Measurements from ENCODE around the gene SWAP70. TPM values are rescaled to one million over a fixed set of nuclear protein-coding genes. Genes with fewer than 3 reads are reported as not detected.

Gene SWAP70
- total and polyA plus RNA-seq, 7 experiments from 2014 or later: 2.3 to 15.6 (median 4.5) TPM

DNA sequence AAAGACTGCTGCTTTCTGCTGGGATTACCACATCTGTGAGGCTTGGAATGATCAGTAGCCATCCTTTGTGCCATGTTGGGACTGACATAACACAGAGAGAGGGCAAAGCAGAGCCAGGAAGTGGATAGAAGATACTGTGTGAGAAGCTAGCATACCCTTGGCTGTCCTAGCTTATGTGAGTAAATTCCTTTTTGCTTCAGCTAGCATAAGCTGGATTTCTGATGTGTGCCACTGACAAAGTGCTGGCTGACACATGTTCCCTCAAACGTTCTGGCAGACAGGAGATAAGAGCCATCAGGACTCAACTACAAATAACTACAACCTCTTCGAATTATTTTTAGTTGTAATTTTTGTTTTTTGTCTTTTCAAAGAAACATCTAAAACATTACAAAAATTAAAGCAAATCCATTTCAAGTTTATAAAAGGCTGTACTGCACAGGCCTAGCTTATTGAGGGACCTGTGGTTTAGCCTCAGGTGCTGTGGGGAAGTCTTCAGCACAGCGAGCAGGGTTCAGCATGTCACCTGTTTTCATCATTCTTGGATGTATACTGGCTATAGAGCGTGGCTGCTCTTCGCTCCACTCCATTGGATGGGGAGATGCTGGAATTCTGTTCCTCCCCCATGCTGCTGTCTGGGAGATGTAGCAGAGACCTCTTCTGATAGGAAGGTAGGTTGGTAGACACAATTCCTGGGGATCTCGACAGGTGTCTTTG lies 120.9 kb downstream of the SWAP70 start:
- H3K4me1 Mint-ChIP-seq: no peaks in the 10 kb centered on the region
- intact Hi-C loops (cut with micrococcal nuclease): no loop called here
- no peak overlapping the region for H3K4me3 ChIP-seq (ENCODE audit: low read length)
- no peak overlapping the region for H3K27ac ChIP-seq (ENCODE audit: low read depth, low read length)
- ChIA-PET CTCF (no interaction called here), POLR2A (no interaction called here)
- H3K4me1 ChIP-seq (ENCODE audit: control insufficient read depth in 2 of 2, insufficient read depth in 2 of 2, low read length in 2 of 2): no peaks in the 10 kb centered on the region
- H3K9me3 Mint-ChIP-seq: no peaks in the 10 kb centered on the region
- no peaks in the 10 kb centered on the region for H3K27me3 Mint-ChIP-seq
- ATAC-seq (no peak), DNase-seq (no peak)
- peaks cover 4 to 31% (median 6%) of the 10 kb centered on the region in 3 experiments for H3K36me3 ChIP-seq (ENCODE audit: control insufficient read depth in 2 of 3, insufficient read depth in 3 of 3, low read length in 3 of 3)
- peak overlapping the region in 3 of 9 donors; percentile 47 to 57 (median 56) for H3K27ac Mint-ChIP-seq
- H3K9me3 ChIP-seq (ENCODE audit: control insufficient read depth in 2 of 3, low read length in 3 of 3): no peaks in the 10 kb centered on the region
- H3K4me3 Mint-ChIP-seq: no peak overlapping the region
- peaks cover 7 to 48% (median 24%) of the 10 kb centered on the region in 5 donors for H3K36me3 Mint-ChIP-seq
- no peaks in the 10 kb centered on the region for H3K27me3 ChIP-seq (ENCODE audit: control insufficient read depth in 2 of 2, insufficient read depth in 2 of 2, low read length in 2 of 2)

DNA sequence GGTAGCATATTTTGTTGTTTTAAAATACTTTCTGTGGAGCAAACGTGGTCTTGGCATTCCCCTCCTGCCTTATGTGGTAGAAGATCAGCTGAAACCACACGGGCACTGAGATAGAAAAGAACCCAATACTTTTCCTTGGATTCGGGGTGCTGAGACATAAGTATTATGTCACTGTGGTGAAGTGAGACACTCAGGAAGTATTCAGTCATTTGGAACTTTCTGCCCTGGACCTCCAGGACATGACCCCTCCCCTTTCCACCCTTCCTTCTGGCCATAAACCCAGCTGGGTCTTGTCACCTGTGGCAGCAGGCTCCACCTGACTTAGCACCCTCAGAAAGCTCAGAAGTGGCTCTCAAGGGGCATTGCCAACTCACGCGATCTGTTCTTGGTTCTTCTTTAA lies 123.4 kb downstream of the SWAP70 start:
- no peak overlapping the region for H3K27ac ChIP-seq (ENCODE audit: low read depth, low read length)

DNA sequence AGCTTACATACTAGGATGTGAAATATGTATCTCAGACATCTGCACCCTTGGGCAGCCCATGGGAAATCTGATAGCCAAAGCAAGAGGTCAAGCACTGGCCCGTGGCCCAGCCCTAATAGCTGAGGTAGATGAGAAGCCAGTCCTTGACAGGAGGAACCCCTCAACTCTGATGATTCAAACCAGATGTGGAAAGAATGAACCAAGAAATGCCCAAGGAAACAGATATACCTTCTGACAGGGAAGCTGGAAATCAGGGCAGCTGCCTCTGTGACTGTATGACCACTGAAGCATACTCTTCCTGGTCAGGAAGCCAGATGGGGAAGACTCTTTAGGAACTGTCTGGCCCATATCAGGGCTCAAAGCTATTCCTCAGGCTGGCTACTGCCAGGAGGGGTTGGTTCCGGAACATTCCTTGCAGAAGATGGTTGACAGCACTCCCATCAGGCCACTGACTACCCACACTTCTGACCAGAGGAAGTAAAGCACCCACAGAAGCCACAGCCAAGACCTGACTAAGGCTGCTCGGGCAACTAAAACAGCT lies 124.2 kb downstream of the SWAP70 start:
- CTCF ChIA-PET: no interaction called here
- POLR2A ChIA-PET: no interaction called here
- Mint-ChIP-seq H3K27ac (no peak overlapping the region), H3K9me3 (no peaks in the 10 kb centered on the region), H3K4me3 (no peak overlapping the region), H3K27me3 (no peaks in the 10 kb centered on the region), H3K36me3 (peaks cover 3 to 24% (median 13%) of the 10 kb centered on the region in 5 donors), H3K4me1 (no peaks in the 10 kb centered on the region)
- Histone ChIP-seq H3K9me3 (ENCODE audit: control insufficient read depth in 2 of 3, low read length in 3 of 3) (no peaks in the 10 kb centered on the region), H3K4me1 (ENCODE audit: control insufficient read depth in 2 of 2, insufficient read depth in 2 of 2, low read length in 2 of 2) (no peaks in the 10 kb centered on the region), H3K36me3 (ENCODE audit: control insufficient read depth in 2 of 3, insufficient read depth in 3 of 3, low read length in 3 of 3) (peaks cover 0 to 14% (median 6%) of the 10 kb centered on the region in 3 experiments), H3K27me3 (ENCODE audit: control insufficient read depth in 2 of 2, insufficient read depth in 2 of 2, low read length in 2 of 2) (no peaks in the 10 kb centered on the region), H3K27ac (ENCODE audit: low read depth, low read length) (no peak overlapping the region), H3K4me3 (ENCODE audit: low read length) (no peak overlapping the region)
- intact Hi-C loops (cut with micrococcal nuclease): no loop called here
- ATAC-seq (no peak), DNase-seq (no peak)

More for the DNA sequence above, 123.4 kb downstream of the SWAP70 start:
- POLR2A ChIA-PET: no interaction called here
- H3K36me3 ChIP-seq (ENCODE audit: control insufficient read depth in 2 of 3, insufficient read depth in 3 of 3, low read length in 3 of 3): peaks cover 0 to 14% (median 6%) of the 10 kb centered on the region in 3 experiments
- H3K4me3 ChIP-seq (ENCODE audit: low read length): no peak overlapping the region
- Mint-ChIP-seq H3K27me3 (no peaks in the 10 kb centered on the region), H3K36me3 (peaks cover 3 to 25% (median 13%) of the 10 kb centered on the region in 5 donors), H3K27ac (no peak overlapping the region), H3K4me3 (no peak overlapping the region), H3K4me1 (no peaks in the 10 kb centered on the region), H3K9me3 (no peaks in the 10 kb centered on the region)
- H3K9me3 ChIP-seq (ENCODE audit: control insufficient read depth in 2 of 3, low read length in 3 of 3): no peaks in the 10 kb centered on the region
- H3K27me3 ChIP-seq (ENCODE audit: control insufficient read depth in 2 of 2, insufficient read depth in 2 of 2, low read length in 2 of 2): no peaks in the 10 kb centered on the region
- ATAC-seq (no peak), DNase-seq (no peak)
- CTCF ChIA-PET: no interaction called here
- H3K4me1 ChIP-seq (ENCODE audit: control insufficient read depth in 2 of 2, insufficient read depth in 2 of 2, low read length in 2 of 2): no peaks in the 10 kb centered on the region
- intact Hi-C loops (cut with micrococcal nuclease): no loop called here

DNA sequence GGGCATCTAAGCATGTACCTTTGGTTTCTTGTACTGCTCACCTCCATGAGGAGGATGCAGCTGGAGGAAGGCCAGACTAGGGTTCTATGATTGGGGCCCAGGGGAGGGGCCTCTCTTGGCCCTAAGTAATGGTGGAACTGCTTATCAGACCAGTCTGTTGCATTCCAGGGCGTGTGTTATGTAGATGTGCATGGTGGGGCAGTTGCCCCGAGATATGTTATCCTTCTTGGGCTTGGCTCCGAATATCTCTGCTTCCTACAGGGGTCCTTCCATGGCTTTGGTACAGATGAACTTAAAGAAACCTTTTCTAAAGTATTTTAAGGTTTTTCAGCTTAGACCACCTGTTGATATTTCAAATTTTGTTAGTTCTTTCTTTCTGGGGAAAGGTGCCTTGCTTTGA lies 126.0 kb downstream of the SWAP70 start:
- intact Hi-C loops (cut with micrococcal nuclease): no loop called here
- ChIA-PET POLR2A (no interaction called here), CTCF (no interaction called here)
- Mint-ChIP-seq H3K27me3 (no peaks in the 10 kb centered on the region), H3K4me3 (no peak overlapping the region), H3K9me3 (no peaks in the 10 kb centered on the region), H3K36me3 (peaks cover 3 to 18% (median 8%) of the 10 kb centered on the region in 5 donors), H3K27ac (no peak overlapping the region), H3K4me1 (no peaks in the 10 kb centered on the region)
- peaks cover 0 to 12% (median 6%) of the 10 kb centered on the region in 3 experiments for H3K36me3 ChIP-seq (ENCODE audit: control insufficient read depth in 2 of 3, insufficient read depth in 3 of 3, low read length in 3 of 3)
- no peaks in the 10 kb centered on the region for H3K27me3 ChIP-seq (ENCODE audit: control insufficient read depth in 2 of 2, insufficient read depth in 2 of 2, low read length in 2 of 2)
- no peak overlapping the region for H3K27ac ChIP-seq (ENCODE audit: low read depth, low read length)
- no peaks in the 10 kb centered on the region for H3K4me1 ChIP-seq (ENCODE audit: control insufficient read depth in 2 of 2, insufficient read depth in 2 of 2, low read length in 2 of 2)
- DNase-seq (no peak), ATAC-seq (no peak)
- no peak overlapping the region for H3K4me3 ChIP-seq (ENCODE audit: low read length)
- no peaks in the 10 kb centered on the region for H3K9me3 ChIP-seq (ENCODE audit: control insufficient read depth in 2 of 3, low read length in 3 of 3)

DNA sequence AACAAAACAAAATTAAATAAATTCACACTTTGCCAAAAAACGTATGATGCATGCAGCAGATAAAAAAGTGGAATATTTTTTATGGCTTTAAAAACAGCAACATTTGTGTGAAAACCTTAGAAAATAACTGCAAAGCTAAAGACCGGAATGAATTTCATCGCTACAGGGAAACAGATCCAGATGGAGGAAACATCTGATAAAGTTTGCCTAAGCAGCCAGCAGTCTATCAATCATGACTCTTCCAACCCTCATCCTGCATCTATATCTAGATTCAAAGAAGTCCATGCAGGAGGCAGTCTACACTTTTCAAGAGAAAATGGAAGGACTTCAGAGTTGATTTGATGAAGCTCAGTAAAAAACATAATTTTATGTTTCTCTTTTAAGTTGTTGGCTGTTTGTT lies 126.8 kb downstream of the SWAP70 start:
- POLR2A ChIA-PET: no interaction called here
- CTCF ChIA-PET: no interaction called here
- intact Hi-C loops (cut with micrococcal nuclease): no loop called here
- H3K36me3 Mint-ChIP-seq: peaks cover 3 to 22% (median 8%) of the 10 kb centered on the region in 5 donors
- Histone ChIP-seq H3K4me1 (ENCODE audit: control insufficient read depth in 2 of 2, insufficient read depth in 2 of 2, low read length in 2 of 2) (no peaks in the 10 kb centered on the region), H3K27ac (ENCODE audit: low read depth, low read length) (no peak overlapping the region), H3K27me3 (ENCODE audit: control insufficient read depth in 2 of 2, insufficient read depth in 2 of 2, low read length in 2 of 2) (no peaks in the 10 kb centered on the region), H3K36me3 (ENCODE audit: control insufficient read depth in 2 of 3, insufficient read depth in 3 of 3, low read length in 3 of 3) (peaks cover 0 to 12% (median 6%) of the 10 kb centered on the region in 3 experiments), H3K4me3 (ENCODE audit: low read length) (no peak overlapping the region), H3K9me3 (ENCODE audit: control insufficient read depth in 2 of 3, low read length in 3 of 3) (no peaks in the 10 kb centered on the region)
- H3K4me3 Mint-ChIP-seq: no peak overlapping the region
- no peaks in the 10 kb centered on the region for H3K9me3 Mint-ChIP-seq
- ATAC-seq (no peak), DNase-seq (no peak)
- H3K27ac Mint-ChIP-seq: no peak overlapping the region
- H3K4me1 Mint-ChIP-seq: no peaks in the 10 kb centered on the region
- no peaks in the 10 kb centered on the region for H3K27me3 Mint-ChIP-seq

DNA sequence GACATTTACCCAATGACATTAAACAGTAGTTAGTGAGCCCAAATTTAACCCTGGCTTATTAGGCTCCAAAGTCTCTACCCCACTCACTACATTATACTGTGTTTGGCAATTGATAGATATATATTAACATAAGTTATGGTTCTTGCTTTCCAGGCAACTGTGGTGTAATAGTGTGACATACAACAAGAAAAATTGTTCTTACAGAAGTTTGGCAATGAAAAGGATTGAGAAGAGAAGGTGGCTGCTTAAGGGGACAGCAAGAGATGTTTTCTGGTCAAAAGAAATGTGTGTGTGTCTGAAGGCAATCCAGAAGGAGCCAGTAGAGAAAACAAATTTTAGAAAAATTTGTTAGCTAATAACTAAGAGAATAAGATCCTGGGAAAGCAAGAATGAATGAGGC lies 132.4 kb downstream of the SWAP70 start:
- intact Hi-C loops (cut with micrococcal nuclease): no loop called here
- ChIA-PET CTCF (no interaction called here), POLR2A (no interaction called here)
- H3K27me3 ChIP-seq (ENCODE audit: control insufficient read depth in 2 of 2, insufficient read depth in 2 of 2, low read length in 2 of 2): no peaks in the 10 kb centered on the region
- peak overlapping the region in 1 of 9 donors; percentile 1 for H3K27ac Mint-ChIP-seq
- no peaks in the 10 kb centered on the region for H3K4me1 ChIP-seq (ENCODE audit: control insufficient read depth in 2 of 2, insufficient read depth in 2 of 2, low read length in 2 of 2)
- no peaks in the 10 kb centered on the region for H3K9me3 Mint-ChIP-seq
- peaks cover 0 to 19% (median 5%) of the 10 kb centered on the region in 5 donors for H3K36me3 Mint-ChIP-seq
- H3K9me3 ChIP-seq (ENCODE audit: control insufficient read depth in 2 of 3, low read length in 3 of 3): no peaks in the 10 kb centered on the region
- no peak for ATAC-seq
- peaks cover 0 to 4% (median 0%) of the 10 kb centered on the region in 3 experiments for H3K36me3 ChIP-seq (ENCODE audit: control insufficient read depth in 2 of 3, insufficient read depth in 3 of 3, low read length in 3 of 3)
- no peak overlapping the region for H3K4me3 Mint-ChIP-seq
- no peak overlapping the region for H3K4me3 ChIP-seq (ENCODE audit: low read length)
- H3K27me3 Mint-ChIP-seq: no peaks in the 10 kb centered on the region
- H3K4me1 Mint-ChIP-seq: no peaks in the 10 kb centered on the region
- DNase-seq: no peak
- no peak overlapping the region for H3K27ac ChIP-seq (ENCODE audit: low read depth, low read length)

DNA sequence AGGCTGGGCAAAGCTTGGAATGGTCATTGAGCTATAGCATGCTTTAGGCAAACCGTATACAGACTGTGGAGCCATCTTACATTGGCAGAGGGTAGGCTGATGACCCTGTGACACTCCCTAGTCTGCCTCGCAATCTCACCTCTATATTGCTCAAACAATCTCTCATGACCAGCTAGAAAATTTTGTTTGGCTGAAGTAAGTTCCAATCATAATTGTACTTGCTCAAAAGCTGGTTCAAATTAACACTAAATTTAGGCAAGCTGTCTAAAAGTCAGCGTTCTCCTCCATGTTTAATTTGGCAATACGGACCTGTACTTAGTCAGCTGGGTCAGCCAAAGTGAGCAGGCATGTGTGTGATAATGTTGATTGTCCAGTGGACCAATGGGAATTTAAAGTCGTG lies 133.0 kb downstream of the SWAP70 start:
- Histone ChIP-seq H3K9me3 (ENCODE audit: control insufficient read depth in 2 of 3, low read length in 3 of 3) (no peaks in the 10 kb centered on the region), H3K27me3 (ENCODE audit: control insufficient read depth in 2 of 2, insufficient read depth in 2 of 2, low read length in 2 of 2) (no peaks in the 10 kb centered on the region), H3K27ac (ENCODE audit: low read depth, low read length) (no peak overlapping the region), H3K4me1 (ENCODE audit: control insufficient read depth in 2 of 2, insufficient read depth in 2 of 2, low read length in 2 of 2) (no peaks in the 10 kb centered on the region), H3K4me3 (ENCODE audit: low read length) (no peak overlapping the region), H3K36me3 (ENCODE audit: control insufficient read depth in 2 of 3, insufficient read depth in 3 of 3, low read length in 3 of 3) (peaks cover 0 to 4% (median 0%) of the 10 kb centered on the region in 3 experiments)
- Mint-ChIP-seq H3K9me3 (no peaks in the 10 kb centered on the region), H3K4me1 (no peaks in the 10 kb centered on the region), H3K36me3 (peaks cover 0 to 19% (median 1%) of the 10 kb centered on the region in 5 donors), H3K4me3 (no peak overlapping the region), H3K27ac (peak overlapping the region in 1 of 9 donors; percentile 31), H3K27me3 (no peaks in the 10 kb centered on the region)
- ChIA-PET CTCF (no interaction called here), POLR2A (no interaction called here)
- intact Hi-C loops (cut with micrococcal nuclease): no loop called here
- ATAC-seq: no peak
- no peak for DNase-seq
